G401 (cell line): ENCODE results near the gene FOSL1. TPM values are rescaled to one million over a fixed set of nuclear protein-coding genes. Genes with fewer than 3 reads are reported as not detected.
A peak's percentile ranks its signal among the peaks of the same experiment; 100 is the strongest.

Experiments
- DNase-seq: peaks from one replicate; pipeline ENCODE4 v3.0.0-alpha.2; 2015; ENCODE audit warnings: low spot score
- in situ Hi-C: cut with HindIII; loops from 2 replicates; pipeline ENCODE4 v1.10.0; 2016; ENCODE audit warnings: low sequenced_read_pairs, mixed read lengths
- total RNA-seq: library from RNA; depleted of rRNA; stranded (reverse); fragments of >200 nt; shearing (Covaris generic); gene quantifications from 2 replicates; pipeline ENCODE4 v1.2.3, GENCODE V29; 2014; rRNA removed

Gene FOSL1
- total RNA-seq = 23.6 and 30.8 TPM in 2 replicates

DNA sequence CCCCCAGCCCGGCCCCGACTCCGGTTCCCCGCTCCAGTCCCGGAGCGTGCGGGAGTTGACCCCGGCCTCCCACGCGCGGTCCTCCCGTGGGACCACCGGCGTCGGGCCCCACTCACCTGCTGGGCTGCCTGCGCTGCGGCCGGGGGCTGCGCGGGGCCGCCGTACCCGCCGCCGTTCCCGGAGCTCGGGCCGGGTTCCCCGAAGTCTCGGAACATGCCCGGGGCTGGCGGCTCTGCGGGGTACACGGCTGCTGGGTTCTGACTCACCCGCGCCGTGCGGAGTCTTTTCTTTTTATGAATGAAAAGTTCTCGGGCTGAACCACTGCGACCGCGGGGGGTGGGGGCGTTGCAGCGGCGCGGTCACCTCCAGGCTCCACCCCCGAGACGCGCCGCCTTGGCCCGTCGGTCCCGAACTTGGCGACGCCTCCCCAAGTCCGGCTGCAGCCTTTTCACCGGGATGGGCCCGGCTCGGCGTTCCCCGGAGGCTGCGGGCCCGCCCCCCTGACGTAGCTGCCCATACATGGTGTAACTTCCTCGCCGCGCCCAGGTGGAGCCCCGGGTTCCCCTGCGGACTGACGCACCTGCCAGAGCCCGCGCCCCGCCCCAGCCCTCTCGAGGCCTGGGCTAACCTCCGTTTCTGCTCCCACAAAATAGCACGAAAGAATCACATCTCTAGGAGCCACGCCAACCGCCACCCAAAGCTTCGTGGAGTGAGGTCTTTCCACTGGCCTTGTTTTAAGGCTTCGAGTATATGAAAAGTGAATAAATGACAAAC, at the start of gene FOSL1:
FOSL1 (minus strand) TSS at position 264 of the 774 bp plus-strand sequence; CDS start at position 215, 49 bp downstream.
- in situ Hi-C loops = no loop called here

DNA sequence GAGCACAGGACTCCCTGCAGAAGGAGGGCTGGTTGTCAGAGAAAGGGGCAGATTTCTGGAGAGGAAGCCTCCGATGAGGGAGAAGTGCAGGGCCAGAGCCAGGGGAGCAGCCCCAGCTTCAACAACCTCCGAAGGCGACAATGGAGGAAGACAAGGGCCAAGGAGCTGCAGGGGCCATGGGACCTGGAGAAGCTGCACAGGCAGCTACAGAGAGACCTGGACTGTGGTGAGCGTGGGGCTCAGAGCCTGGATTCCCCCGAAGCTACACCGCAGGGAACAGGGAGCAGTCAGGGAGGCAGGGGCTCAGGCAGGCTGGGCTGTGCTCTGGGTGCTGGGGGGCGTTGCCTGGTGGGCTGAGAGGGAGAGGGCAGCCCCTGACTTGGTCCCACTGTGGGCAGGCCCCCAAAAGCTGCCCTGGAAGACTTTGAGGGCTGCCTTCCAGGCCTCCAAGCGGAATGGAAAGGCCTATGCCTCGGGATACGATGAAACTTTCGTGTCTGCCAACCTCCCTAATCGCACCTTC, 47.5 kb upstream of the FOSL1 start:
- in situ Hi-C loops = no loop called here
- DNase-seq = no peak

More for the DNA sequence above, at the start of gene FOSL1:
- DNase-seq = peak; percentile 77

DNA sequence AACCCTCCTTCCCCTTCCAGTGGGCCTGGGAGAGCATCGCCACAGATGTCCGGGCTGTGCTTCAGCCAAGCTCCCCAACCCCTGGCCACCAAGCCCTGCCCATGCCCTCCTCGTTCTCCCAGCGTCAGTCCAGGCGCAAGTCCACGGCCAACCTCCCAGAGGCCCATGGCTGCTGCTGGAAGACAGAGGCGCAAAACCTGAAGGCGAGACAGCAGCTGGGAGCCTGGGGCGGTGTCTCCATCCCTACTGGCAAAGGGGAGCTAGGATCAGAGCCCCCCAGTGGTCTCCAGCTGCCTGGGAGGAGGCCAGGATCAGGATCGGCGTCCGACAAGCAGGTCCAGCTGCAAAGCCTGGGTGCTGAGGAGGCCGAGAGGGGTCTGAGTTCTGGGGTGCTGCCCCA, 46.9 kb upstream of the FOSL1 start:
- in situ Hi-C loops = no loop called here
- DNase-seq = no peak

DNA sequence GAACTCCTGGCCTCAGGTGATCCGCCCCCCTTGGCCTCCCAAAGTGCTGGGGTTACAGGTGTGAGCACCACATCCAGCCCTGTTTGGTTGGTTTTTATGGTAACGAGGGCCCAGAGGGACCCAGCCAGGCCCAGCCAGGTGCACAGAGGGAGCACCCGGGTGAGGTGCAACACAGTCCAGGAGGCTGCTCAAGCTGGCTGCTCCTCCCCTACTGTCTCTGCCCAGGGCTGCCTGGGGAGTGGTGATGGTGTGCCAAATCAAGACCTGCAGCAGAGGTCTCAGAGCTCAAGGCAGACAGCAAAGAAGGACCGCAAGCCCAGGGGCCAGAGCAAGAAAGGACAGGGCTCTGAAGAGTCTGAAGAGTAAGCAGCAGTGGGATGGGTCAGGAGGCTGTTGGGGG, 46.5 kb upstream of the FOSL1 start:
- DNase-seq = no peak
- in situ Hi-C loops = no loop called here

DNA sequence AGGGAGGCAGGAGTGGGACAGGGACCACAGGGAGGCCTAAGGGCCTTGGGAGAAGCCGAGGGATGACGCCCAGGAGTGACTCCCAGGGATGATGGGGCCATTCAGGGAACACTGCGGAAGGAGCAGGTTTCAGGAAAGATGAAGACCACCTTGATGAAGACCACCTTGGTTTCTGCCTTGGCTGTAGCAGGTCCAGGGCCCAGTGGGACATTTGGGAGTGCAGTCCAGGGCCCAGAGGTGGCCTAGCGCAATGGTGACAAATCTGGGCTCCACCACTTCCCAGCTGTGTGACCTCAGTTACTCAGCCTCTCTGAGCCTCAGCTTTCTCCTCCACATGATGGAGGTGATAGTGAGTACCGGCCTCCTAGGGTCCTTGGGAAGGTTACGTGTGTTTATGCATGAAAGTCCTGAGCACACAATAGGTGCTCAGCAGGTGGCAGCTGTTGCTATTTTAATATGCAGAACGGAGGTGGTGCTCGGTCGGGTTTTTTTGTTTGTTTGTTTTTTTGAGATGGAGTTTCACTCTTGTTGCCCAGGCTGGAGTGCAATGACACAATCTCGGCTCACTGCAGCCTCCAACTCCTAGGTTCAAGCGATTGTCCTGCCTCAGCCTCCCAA, 45.9 kb upstream of the FOSL1 start:
- in situ Hi-C loops = no loop called here
- no peak for DNase-seq

DNA sequence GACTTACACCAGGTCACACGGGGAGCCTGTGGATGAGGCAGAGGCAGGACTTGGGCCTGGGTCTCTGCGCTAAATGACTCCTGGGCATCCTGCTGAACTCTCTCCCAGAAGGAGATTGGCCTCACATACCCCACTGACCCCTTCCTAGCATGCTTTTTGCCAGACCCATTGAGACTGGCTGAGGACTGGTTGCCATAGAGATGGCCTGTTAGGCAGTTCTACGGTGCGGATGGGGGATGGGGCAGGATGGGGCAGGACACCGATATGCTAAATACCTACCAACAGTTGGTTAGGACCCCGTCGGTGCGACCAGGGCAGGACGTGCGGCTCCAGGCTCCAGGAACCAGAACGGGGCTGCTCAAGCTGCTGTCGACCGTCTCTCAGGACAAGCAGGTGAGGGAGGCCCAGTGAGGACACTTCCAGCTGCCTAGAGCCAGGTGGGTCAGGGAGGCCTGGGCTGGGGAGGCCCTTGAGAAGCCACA, 45.3 kb upstream of the FOSL1 start, which contains the start of gene TSGA10IP:
TSGA10IP (plus strand) TSS at position 51 of the 482 bp plus-strand sequence; CDS start at position 247, 196 bp downstream.
- in situ Hi-C loops = no loop called here
- no peak for DNase-seq

DNA sequence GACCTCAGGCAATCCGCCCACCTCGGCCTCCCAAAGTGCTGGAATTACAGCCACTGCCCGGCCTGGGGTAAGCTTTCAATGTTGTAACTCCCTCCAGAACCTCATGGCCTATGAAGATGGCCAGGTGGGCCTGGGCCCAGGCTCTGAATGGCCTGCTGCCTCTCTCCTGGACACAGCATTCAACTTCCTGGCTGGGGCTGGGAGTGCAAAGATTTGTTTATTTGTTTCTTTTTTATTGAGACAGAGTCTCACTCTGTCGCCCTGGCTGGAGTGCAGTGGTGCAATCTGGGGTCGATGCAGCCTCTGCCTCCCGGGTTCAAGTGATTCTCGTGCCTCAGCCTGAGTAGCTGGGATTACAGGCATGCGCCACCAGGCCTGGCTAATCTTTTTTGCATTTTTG, 44.6 kb upstream of the FOSL1 start:
- no peak for DNase-seq
- in situ Hi-C loops = no loop called here

DNA sequence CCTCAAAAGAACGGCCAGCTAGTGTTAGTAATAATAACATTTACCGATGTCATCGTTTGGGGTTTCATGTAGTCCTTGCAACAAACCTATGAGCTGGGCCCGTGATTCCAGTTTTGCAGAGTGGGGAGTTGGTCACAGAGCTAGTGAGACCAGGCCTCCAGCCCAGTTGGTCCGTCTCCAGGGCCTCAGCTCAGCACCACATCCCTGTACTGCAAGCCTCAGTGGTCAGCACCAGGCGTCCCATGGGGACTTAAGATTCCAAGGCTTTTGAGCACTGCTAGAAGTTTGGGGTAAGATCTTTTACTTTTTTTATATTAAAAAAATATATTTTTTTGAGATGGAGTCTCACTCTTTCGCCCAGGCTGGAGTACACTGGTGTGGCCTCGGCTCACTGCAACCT, 44.0 kb upstream of the FOSL1 start:
- in situ Hi-C loops = no loop called here
- DNase-seq = no peak

DNA sequence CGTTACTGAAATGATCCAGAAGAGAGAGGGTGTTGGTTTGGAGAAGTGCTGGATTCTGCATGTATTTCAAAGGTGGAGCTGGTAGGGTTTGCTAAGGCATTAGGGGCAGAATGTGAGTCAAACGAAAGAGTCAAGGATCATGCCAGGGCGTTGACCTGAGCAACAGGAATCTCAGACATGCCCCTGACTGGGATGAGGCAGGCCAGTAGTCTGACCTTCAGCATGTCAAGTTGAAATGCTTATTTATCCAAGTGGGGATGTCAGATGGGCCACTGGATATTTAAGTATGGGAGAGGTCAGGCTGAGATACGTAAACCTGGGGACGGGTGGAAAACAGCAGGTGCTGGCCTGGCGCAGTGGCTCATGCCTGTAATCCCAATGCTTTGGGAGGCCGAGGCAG, 42.3 kb upstream of the FOSL1 start:
- no peak for DNase-seq
- in situ Hi-C loops = no loop called here

DNA sequence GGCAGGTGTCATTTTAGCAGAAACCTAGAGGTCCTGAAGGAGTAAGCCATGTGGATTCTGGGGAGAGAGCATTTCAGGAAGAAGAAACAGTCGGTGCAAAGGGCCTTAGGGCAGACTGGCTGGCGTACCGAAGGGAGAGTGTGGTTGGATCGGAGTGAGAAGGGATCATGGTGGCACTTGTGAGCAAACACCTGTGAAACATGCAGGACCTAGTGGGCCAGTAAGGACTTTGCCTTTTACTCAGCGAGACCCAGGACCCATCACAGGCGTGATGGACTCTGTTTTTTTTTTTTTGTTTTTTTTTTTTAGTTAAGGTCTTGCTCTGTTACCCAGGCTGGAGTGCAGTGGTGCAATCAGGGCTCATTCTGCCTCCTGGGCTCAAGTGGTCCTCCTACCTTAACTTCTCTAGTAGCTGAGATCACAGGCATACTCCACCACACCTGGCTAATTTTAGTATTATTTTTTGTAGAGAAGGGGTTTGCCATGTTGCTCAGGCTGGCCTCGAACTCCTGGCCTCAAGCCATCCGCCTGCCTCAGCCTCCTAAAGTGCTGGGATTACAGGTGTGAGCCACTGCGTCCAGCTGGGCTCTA, 41.6 kb upstream of the FOSL1 start:
- in situ Hi-C loops = no loop called here
- DNase-seq = no peak

DNA sequence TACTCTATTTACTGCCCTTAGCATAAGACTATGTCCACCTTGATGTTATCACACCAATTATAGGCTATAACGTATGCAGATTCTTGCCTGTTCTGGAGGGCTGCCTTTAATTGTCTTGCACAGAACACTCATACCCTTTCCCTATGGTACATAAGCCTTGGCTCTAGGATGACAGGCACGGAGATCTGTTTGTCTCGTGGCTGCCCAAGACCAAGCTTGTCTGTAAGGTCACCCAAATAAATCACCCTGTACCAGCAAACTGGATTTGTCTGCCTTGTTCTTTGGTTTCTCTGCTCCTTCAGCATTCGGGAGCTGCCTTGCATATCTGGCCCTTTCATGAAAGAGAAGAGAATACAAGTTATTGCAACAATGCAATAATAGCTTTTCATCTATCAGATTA, 37.6 kb upstream of the FOSL1 start:
- no peak for DNase-seq
- in situ Hi-C loops = no loop called here

DNA sequence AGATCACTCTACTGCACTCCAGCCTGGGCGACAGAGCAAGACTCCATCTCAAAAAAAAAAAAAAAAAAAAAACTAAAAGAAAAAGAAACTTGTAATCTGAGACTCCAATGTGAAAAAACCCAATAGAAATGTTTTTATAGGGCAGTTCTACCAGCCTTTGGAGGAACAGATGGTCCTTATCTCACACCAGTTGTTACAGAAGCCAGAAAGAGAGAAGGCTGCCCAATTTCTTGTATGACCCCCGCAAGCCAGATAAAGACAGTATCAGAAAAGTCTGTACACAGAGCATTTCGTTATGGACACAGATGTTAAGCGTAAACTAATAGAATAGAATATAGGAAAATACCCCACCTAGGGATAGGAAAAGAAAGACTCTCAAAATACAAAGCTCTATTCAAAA, 33.8 kb upstream of the FOSL1 start:
- in situ Hi-C loops = no loop called here
- peak; percentile 72 for DNase-seq

DNA sequence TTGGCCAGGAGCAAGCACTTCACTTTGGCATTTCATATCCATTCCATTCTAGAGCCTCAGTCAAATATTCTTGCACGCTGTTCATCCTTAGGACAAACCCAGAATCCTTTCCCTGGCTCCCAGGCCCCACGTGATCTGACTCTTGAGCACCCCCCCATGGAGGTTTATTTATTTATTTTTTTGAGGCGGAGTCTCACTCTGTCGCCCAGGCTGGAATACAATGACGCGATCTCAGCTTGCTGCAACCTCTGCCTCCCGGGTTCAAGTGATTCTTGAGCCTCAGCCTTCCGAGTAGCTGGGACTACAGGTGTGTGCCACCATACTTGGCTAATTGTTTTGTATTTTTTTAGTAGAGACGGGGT, 32.4 kb upstream of the FOSL1 start:
- in situ Hi-C loops = no loop called here
- no peak for DNase-seq

DNA sequence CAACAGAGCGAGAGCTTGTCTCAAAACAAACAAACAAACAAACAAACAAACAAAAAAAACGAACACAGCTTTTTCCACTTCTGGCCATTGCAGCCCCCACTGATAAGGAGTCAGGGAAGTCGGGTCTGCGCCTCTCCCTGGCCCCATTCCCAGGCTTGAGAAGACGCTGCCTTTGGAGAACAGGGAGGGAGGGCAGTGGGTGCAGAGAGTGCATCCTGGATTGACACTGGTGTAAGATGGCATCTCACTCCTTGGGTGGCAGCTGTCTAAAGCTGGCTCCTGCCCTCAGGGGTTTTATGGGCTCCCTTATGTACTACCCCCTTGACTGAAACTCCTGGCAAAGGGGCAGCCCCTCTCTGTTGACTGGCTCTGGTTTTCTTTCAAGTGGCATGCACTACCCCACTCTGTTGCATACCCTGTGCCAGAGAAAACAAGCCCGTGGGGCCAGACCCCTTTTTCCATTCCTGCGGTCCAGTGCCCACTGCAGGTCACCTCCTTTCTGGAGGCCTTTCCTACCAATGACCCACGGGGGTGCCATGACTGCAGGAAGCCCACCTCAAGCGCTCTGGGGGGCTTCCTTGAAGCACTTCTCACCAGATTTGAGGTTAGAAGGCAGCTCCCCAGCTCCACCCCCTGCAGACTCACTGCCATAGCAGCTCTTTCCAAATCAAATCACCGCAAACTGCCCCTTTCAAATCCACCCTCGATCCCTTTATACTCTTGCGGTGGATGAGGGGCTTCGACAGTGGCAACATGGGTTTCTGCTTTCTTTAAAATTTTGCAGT, 31.8 kb upstream of the FOSL1 start:
- in situ Hi-C loops = no loop called here
- no peak for DNase-seq

DNA sequence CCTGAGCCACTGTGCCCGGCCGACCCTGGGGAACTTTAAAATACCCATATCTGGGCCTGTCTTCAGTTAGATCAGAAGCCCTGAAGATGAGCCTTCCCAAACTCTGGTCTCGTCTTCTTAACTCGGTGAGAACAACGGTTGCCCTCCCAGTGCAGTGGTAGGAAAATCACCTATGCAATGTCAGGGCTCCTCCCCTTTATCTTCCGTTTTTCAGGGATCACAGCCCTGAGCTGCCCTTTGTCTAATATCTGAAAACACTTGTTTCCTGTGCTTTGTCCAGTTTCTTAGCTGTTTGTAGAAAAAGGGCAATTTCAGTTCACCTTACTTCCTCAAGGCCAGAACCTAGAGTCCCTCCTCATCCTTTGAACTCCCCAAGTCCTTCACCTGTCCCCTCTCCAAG, 28.5 kb upstream of the FOSL1 start:
- in situ Hi-C loops = no loop called here
- DNase-seq = no peak

DNA sequence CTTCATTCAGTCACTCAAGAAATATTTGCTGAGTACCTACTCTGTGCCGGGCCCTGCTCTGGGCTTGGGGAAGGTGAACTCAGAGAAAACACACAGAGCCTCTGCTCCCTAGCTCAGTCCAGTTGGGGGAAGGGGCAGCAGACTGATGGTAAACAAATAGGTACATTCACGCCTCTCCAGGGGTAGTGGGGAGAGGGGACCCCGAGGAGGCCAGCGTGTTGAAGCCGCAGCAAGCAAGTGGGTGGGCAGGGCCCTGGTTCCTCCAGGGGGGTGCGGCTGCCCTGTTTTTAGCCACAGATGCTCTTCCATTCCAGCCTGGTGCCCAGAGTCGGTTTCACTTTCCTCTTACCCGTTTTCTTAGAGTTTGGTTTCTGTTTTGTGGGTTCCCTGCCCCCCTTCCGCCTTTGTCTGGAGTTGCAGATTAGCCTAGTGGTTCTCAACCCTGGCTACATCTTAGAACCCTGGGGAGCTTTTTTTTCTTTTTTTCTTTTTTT, 27.8 kb upstream of the FOSL1 start:
- no peak for DNase-seq
- in situ Hi-C loops = no loop called here

DNA sequence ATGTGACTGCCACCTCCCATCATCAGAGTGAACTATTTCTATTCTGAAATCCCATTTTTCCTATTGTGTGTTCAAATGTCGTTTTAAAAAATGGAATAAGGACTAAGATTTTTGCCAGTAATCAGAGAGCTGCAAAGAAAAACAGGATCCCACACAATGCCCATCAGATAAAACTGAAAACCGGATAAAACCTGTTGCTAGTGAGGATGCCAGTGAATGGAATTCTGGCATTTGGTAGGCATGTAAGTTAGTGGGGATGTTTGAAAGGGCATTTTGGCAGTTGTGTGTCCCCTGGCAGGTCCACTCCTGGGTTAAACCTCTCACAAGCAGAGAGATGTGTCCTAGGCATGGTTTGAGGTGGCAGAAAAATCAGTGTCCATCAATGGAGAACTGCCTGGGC, 25.2 kb upstream of the FOSL1 start:
- in situ Hi-C loops = no loop called here
- DNase-seq = no peak

DNA sequence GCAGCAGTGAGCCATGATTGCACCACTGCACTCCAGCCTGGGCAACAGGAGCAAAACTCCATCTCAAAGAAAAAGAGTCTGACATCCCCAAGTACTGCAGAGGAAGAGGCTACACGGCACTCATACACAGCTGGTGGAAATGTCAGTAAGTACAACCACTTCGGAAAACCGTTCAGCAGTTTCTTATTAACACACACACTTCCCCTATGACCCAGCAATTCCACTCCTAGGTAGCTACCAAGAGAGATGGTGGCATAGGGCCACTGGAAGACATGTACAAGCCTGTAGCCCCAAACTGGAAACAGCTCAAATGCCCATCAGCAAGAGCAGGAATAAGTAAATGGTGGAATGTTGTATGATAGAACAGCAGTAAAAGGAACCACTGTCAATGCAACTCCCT, 22.4 kb upstream of the FOSL1 start:
- in situ Hi-C loops = no loop called here
- DNase-seq = no peak

DNA sequence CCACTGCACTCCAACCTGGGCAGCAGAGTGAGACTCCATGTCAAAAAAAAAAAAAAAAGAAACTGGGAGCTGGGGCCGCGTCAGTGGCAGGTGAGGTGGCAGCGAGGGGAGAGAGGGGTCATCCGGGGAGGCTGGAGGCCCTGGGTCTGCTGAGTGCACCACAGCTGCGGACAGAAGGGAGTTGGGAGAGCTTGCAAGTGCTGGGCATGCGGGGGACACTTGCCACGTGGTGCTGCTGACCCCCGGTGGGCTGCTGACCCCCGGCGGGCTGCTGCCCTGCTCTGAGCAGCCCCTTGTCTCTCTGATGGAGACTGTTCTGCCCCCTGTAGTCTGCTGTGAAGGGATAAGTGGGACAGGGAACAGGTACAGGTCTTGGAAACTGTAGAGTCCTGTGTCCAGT, 21.7 kb upstream of the FOSL1 start:
- no peak for DNase-seq
- in situ Hi-C loops = no loop called here
